ENCODE data around the gene ADCY7. TPM values are rescaled to one million over a fixed set of nuclear protein-coding genes. Genes with fewer than 3 reads are reported as not detected.

ADCY7 gene
- total RNA-seq, 5 donors from 2014 or later (not counting 1 experiment from before 2014, with no cell fraction given): 201 to 314 (median 278) TPM

DNA sequence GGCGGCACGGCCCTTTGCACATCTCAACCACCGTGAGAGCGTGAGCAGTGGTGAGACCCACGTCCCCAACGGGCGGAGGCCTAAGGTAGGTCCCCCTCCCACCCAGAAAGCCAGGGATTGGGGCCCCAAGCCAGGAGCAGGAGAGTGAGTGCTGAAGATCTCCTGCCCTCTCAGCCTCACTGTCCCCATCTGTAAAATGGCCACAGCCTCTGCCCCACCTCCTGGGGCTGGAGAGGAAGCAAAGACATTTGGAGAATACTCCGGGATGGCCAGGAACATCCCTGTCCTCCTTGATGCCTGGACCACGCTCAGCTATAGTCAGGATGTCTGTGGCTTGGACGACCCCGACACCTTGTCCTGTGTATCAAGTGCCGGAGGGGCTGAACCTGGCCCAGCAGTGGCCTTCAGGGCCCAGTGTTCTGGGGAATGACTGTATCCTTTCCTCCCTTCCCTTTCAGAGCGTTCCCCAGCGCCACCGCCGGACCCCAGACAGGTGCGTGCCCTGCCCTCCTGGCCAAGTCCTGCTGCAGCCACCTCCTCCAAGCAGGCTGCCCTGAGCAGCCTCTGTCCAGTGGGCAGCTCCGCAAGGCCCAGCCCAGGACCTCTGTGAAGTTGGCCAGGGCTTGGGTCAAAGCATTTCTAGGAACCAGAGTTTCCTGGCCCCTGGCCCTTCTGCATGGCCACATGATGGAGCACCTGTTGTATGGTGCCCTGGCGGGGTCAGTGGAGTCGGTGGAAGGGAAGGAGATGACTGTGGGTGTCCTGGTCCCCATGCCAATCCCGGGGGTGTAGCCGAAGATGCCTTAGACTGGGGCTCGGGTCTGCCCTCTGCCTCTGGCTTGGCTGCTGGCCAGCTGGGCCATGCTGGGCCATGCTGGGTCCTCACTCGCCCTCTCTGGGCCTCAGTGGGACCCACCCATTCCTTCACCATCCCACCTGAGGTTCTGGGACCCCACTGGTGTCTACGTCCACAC lies 38.4 kb downstream of the ADCY7 start:
- 92% methylated on average over 19 of the region's 25 CpGs for WGBS (ENCODE audit: insufficient coverage)
- CTCF ChIA-PET: no interaction called here
- DNase-seq: peak in 1 of 35 experiments; percentile 20
- no peak for ATAC-seq (replicated peaks in 1 of 4)
- no peak overlapping the region for H3K4me3 ChIP-seq (ENCODE audit: control insufficient read depth in 1 of 2, extremely low read depth in 1 of 2, low read length in 1 of 2)
- no peak overlapping the region for H3K4me3 Mint-ChIP-seq
- H3K27me3 Mint-ChIP-seq: no peaks in the 10 kb centered on the region
- no peak overlapping the region for H3K27ac ChIP-seq (ENCODE audit: low read length)
- H3K9me3 ChIP-seq: no peaks in the 10 kb centered on the region
- peaks cover 17% of the 10 kb centered on the region for H3K36me3 Mint-ChIP-seq
- POLR2A ChIA-PET: no interaction called here
- H3K4me1 ChIP-seq (ENCODE audit: control insufficient read depth in 1 of 2, extremely low read depth in 1 of 2, insufficient read depth in 2 of 2, low read length in 2 of 2): peaks cover 0 to 2% of the 10 kb centered on the region in 2 experiments
- H3K4me1 Mint-ChIP-seq: peaks cover under 1 to 4% (median 2%) of the 10 kb centered on the region in 3 donors
- H3K36me3 ChIP-seq (ENCODE audit: control insufficient read depth in 2 of 2, extremely low read depth in 1 of 2, insufficient read depth in 1 of 2, low read length in 1 of 2): peaks cover 33 to 92% of the 10 kb centered on the region in 2 donors
- no peaks in the 10 kb centered on the region for H3K9me3 Mint-ChIP-seq
- no peak overlapping the region for H3K27ac Mint-ChIP-seq
- H3K27me3 ChIP-seq (replicated peaks in 1 of 2; ENCODE audit: control insufficient read depth in 2 of 2, extremely low read depth in 1 of 2, insufficient read depth in 2 of 2, low read length in 1 of 2): no peaks in the 10 kb centered on the region

- no peak overlapping the region for H3K4me3 ChIP-seq (ENCODE audit: control insufficient read depth in 1 of 2, extremely low read depth in 1 of 2, low read length in 1 of 2)
- no peaks in the 10 kb centered on the region for H3K9me3 ChIP-seq
- POLR2A ChIA-PET: no interaction called here
- DNase-seq (peak in 1 of 35 experiments; percentile 17), ATAC-seq (replicated peaks in 1 of 4) (no peak)
- no peaks in the 10 kb centered on the region for H3K27me3 Mint-ChIP-seq
- H3K4me1 ChIP-seq (ENCODE audit: control insufficient read depth in 1 of 2, extremely low read depth in 1 of 2, insufficient read depth in 2 of 2, low read length in 2 of 2): peaks cover 0 to 3% of the 10 kb centered on the region in 2 experiments
- WGBS (ENCODE audit: insufficient coverage): 90% methylated on average over 8 of the region's 21 CpGs
- CTCF ChIA-PET: no interaction called here
- H3K9me3 Mint-ChIP-seq: no peaks in the 10 kb centered on the region
- no peak overlapping the region for H3K27ac Mint-ChIP-seq
- peaks cover 30 to 94% of the 10 kb centered on the region in 2 donors for H3K36me3 ChIP-seq (ENCODE audit: control insufficient read depth in 2 of 2, extremely low read depth in 1 of 2, insufficient read depth in 1 of 2, low read length in 1 of 2)
- peaks cover 23% of the 10 kb centered on the region for H3K36me3 Mint-ChIP-seq
- H3K27me3 ChIP-seq (replicated peaks in 1 of 2; ENCODE audit: control insufficient read depth in 2 of 2, extremely low read depth in 1 of 2, insufficient read depth in 2 of 2, low read length in 1 of 2): no peaks in the 10 kb centered on the region
- no peak overlapping the region for H3K4me3 Mint-ChIP-seq
- H3K27ac ChIP-seq (ENCODE audit: low read length): no peak overlapping the region
- H3K4me1 Mint-ChIP-seq: peaks cover 5 to 9% (median 6%) of the 10 kb centered on the region in 3 donors
Measured at GRCh38 chr16:50305441-50306061, 39.2 kb downstream of the ADCY7 start.

- Histone ChIP-seq H3K4me1 (ENCODE audit: control insufficient read depth in 1 of 2, extremely low read depth in 1 of 2, insufficient read depth in 2 of 2, low read length in 2 of 2) (peaks cover 0 to 3% of the 10 kb centered on the region in 2 experiments), H3K27me3 (replicated peaks in 1 of 2; ENCODE audit: control insufficient read depth in 2 of 2, extremely low read depth in 1 of 2, insufficient read depth in 2 of 2, low read length in 1 of 2) (no peaks in the 10 kb centered on the region), H3K27ac (ENCODE audit: low read length) (no peak overlapping the region), H3K9me3 (no peaks in the 10 kb centered on the region), H3K4me3 (ENCODE audit: control insufficient read depth in 1 of 2, extremely low read depth in 1 of 2, low read length in 1 of 2) (no peak overlapping the region), H3K36me3 (ENCODE audit: control insufficient read depth in 2 of 2, extremely low read depth in 1 of 2, insufficient read depth in 1 of 2, low read length in 1 of 2) (peaks cover 30 to 94% of the 10 kb centered on the region in 2 donors)
- peaks cover 23% of the 10 kb centered on the region for H3K36me3 Mint-ChIP-seq
- WGBS (ENCODE audit: insufficient coverage): 97% methylated on average over 7 of the region's 9 CpGs
- no peaks in the 10 kb centered on the region for H3K9me3 Mint-ChIP-seq
- peak in 1 of 35 experiments; percentile 8 for DNase-seq
- H3K27ac Mint-ChIP-seq: no peak overlapping the region
- CTCF ChIA-PET: no interaction called here
- no peak overlapping the region for H3K4me3 Mint-ChIP-seq
- POLR2A ChIA-PET: interaction anchor here in 1 of 2 donors (0.6 kb wide), 1 partner anchor 451 kb away, joined by 5 read pairs; no protein-coding TSS in a partner anchor
- H3K4me1 Mint-ChIP-seq: peaks cover 5 to 9% (median 6%) of the 10 kb centered on the region in 3 donors
- H3K27me3 Mint-ChIP-seq: no peaks in the 10 kb centered on the region
- no peak for ATAC-seq (replicated peaks in 1 of 4)
Measured at GRCh38 chr16:50306287-50306686, 39.9 kb downstream of the ADCY7 start.

- ATAC-seq (replicated peaks in 1 of 4): no peak
- CTCF ChIA-PET: interaction anchor here in 1 of 2 donors (1.0 kb wide), 1 partner anchor 36 kb away, joined by 3 read pairs; no protein-coding TSS in a partner anchor
Measured at GRCh38 chr16:50308237-50308965, 42.0 kb downstream of the ADCY7 start.

GRCh38 chr16:50309156-50309526 lies 42.8 kb downstream of the ADCY7 start:
- peaks cover 20 to 29% (median 25%) of the 10 kb centered on the region in 3 donors for H3K4me1 Mint-ChIP-seq
- Histone ChIP-seq H3K36me3 (ENCODE audit: control insufficient read depth in 2 of 2, extremely low read depth in 1 of 2, insufficient read depth in 1 of 2, low read length in 1 of 2) (peaks cover 30 to 94% of the 10 kb centered on the region in 2 donors), H3K4me1 (ENCODE audit: control insufficient read depth in 1 of 2, extremely low read depth in 1 of 2, insufficient read depth in 2 of 2, low read length in 2 of 2) (peaks cover 0 to 20% of the 10 kb centered on the region in 2 experiments), H3K4me3 (ENCODE audit: control insufficient read depth in 1 of 2, extremely low read depth in 1 of 2, low read length in 1 of 2) (no peak overlapping the region), H3K27ac (ENCODE audit: low read length) (peak overlapping the region; percentile 21), H3K27me3 (replicated peaks in 1 of 2; ENCODE audit: control insufficient read depth in 2 of 2, extremely low read depth in 1 of 2, insufficient read depth in 2 of 2, low read length in 1 of 2) (no peaks in the 10 kb centered on the region), H3K9me3 (no peaks in the 10 kb centered on the region)
- POLR2A ChIA-PET: no interaction called here
- H3K27ac Mint-ChIP-seq: peak overlapping the region; percentile 82
- CTCF ChIA-PET: no interaction called here
- ATAC-seq (replicated peaks in 1 of 4): no peak
- no peaks in the 10 kb centered on the region for H3K27me3 Mint-ChIP-seq
- no peaks in the 10 kb centered on the region for H3K9me3 Mint-ChIP-seq
- peaks cover 30% of the 10 kb centered on the region for H3K36me3 Mint-ChIP-seq
- DNase-seq: peak in 3 of 35 experiments; percentile 0 to 4 (median 1)
- no peak overlapping the region for H3K4me3 Mint-ChIP-seq
- WGBS (ENCODE audit: insufficient coverage): 87% methylated on average over 4 of the region's 11 CpGs

More at GRCh38 chr16:50308237-50308965, 42.0 kb downstream of the ADCY7 start:
- Histone ChIP-seq H3K9me3 (no peaks in the 10 kb centered on the region), H3K4me3 (ENCODE audit: control insufficient read depth in 1 of 2, extremely low read depth in 1 of 2, low read length in 1 of 2) (no peak overlapping the region), H3K27ac (ENCODE audit: low read length) (no peak overlapping the region), H3K36me3 (ENCODE audit: control insufficient read depth in 2 of 2, extremely low read depth in 1 of 2, insufficient read depth in 1 of 2, low read length in 1 of 2) (peaks cover 28 to 94% of the 10 kb centered on the region in 2 donors), H3K27me3 (replicated peaks in 1 of 2; ENCODE audit: control insufficient read depth in 2 of 2, extremely low read depth in 1 of 2, insufficient read depth in 2 of 2, low read length in 1 of 2) (no peaks in the 10 kb centered on the region), H3K4me1 (ENCODE audit: control insufficient read depth in 1 of 2, extremely low read depth in 1 of 2, insufficient read depth in 2 of 2, low read length in 2 of 2) (peaks cover 0 to 13% of the 10 kb centered on the region in 2 experiments)
- peaks cover 15 to 21% (median 18%) of the 10 kb centered on the region in 3 donors for H3K4me1 Mint-ChIP-seq
- peak in 3 of 35 experiments; percentile 0 to 23 (median 13) for DNase-seq
- no peak overlapping the region for H3K4me3 Mint-ChIP-seq
- no peaks in the 10 kb centered on the region for H3K9me3 Mint-ChIP-seq
- POLR2A ChIA-PET: no interaction called here
- 98% methylated on average over 12 of the region's 18 CpGs for WGBS (ENCODE audit: insufficient coverage)
- H3K27ac Mint-ChIP-seq: peak overlapping the region; percentile 55 to 72
- H3K27me3 Mint-ChIP-seq: no peaks in the 10 kb centered on the region
- peaks cover 25% of the 10 kb centered on the region for H3K36me3 Mint-ChIP-seq

Data from T-cell (primary cell).